H7 (cell line): ENCODE measurements around the gene DTNBP1. TPM values are rescaled to one million over a fixed set of nuclear protein-coding genes. Genes with fewer than 3 reads are reported as not detected.
"Not testable (repeated sequence)": the region's sequence is repeated elsewhere in the genome, so short reads cannot be mapped to it uniquely, and the experiment has no call there.

Source experiments
- DNase-seq: peaks from one replicate; pipeline ENCODE4 v3.0.0; 2012
- H3K27me3 ChIP-seq: 2 replicates; pipeline ENCODE4 v1.6.0; 2011; ENCODE audit warnings: mild to moderate bottlenecking, low read length; ENCODE audit not compliant: control insufficient read depth, insufficient read depth
- H3K36me3 ChIP-seq: replicated peaks from 2 replicates; pipeline ENCODE4 v1.5.1; 2011; ENCODE audit warnings: low read length; ENCODE audit not compliant: control insufficient read depth, insufficient read depth
- H3K4me3 ChIP-seq: 2 replicates; pipeline ENCODE4 v1.5.1; 2011; ENCODE audit warnings: low read depth, mild to moderate bottlenecking, control low read depth, low read length, moderate library complexity; ENCODE audit not compliant: insufficient read depth
- total RNA-seq: library from RNA; depleted of rRNA; stranded (reverse); fragments of >200 nt; shearing (Covaris generic); gene quantifications from 2 replicates; pipeline ENCODE4 v1.2.3, GENCODE V29; 2014

DTNBP1 gene
- total RNA-seq, 1 experiment from 2014 or later, result 3.7 TPM

GRCh38 chr6:15555101-15556038 is 107.5 kb downstream of the DTNBP1 start:
- Histone ChIP-seq H3K36me3 (no peaks in the 10 kb centered on the region), H3K4me3 (no peak overlapping the region), H3K27me3 (no peaks in the 10 kb centered on the region)
- no peak for DNase-seq

- no peaks in the 10 kb centered on the region for H3K27me3 ChIP-seq
- H3K4me3 ChIP-seq, result no peak overlapping the region
- DNase-seq, result no peak
- no peaks in the 10 kb centered on the region for H3K36me3 ChIP-seq
These were observed 108.1 kb downstream of the DTNBP1 start for GRCh38 chr6:15554728-15555100.

- Histone ChIP-seq H3K27me3 (no peaks in the 10 kb centered on the region), H3K36me3 (no peaks in the 10 kb centered on the region), H3K4me3 (no peak overlapping the region)
- no peak for DNase-seq
These were observed 109.0 kb downstream of the DTNBP1 start for GRCh38 chr6:15553736-15554294.

- DNase-seq, result no peak
- Histone ChIP-seq H3K4me3 (no peak overlapping the region), H3K36me3 (no peaks in the 10 kb centered on the region), H3K27me3 (no peaks in the 10 kb centered on the region)
These were observed 109.8 kb downstream of the DTNBP1 start for GRCh38 chr6:15553031-15553430.

- no peaks in the 10 kb centered on the region for H3K27me3 ChIP-seq
- no peak overlapping the region for H3K4me3 ChIP-seq
- no peak for DNase-seq
- no peaks in the 10 kb centered on the region for H3K36me3 ChIP-seq
These were observed 111.0 kb downstream of the DTNBP1 start for GRCh38 chr6:15551798-15552197.

- H3K27me3 ChIP-seq, result no peaks in the 10 kb centered on the region
- DNase-seq, result no peak
- no peak overlapping the region for H3K4me3 ChIP-seq
- H3K36me3 ChIP-seq, result no peaks in the 10 kb centered on the region
These were observed 111.6 kb downstream of the DTNBP1 start for GRCh38 chr6:15551262-15551661.

GRCh38 chr6:15550546-15551123 is 112.2 kb downstream of the DTNBP1 start:
- no peak for DNase-seq
- Histone ChIP-seq H3K4me3 (no peak overlapping the region), H3K36me3 (no peaks in the 10 kb centered on the region), H3K27me3 (no peaks in the 10 kb centered on the region)

GRCh38 chr6:15549371-15549770 is 113.5 kb downstream of the DTNBP1 start:
- no peaks in the 10 kb centered on the region for H3K36me3 ChIP-seq
- DNase-seq, result no peak
- H3K27me3 ChIP-seq, result no peaks in the 10 kb centered on the region
- H3K4me3 ChIP-seq, result no peak overlapping the region

- no peak overlapping the region for H3K4me3 ChIP-seq
- H3K27me3 ChIP-seq, result no peaks in the 10 kb centered on the region
These were observed 115.4 kb downstream of the DTNBP1 start for GRCh38 chr6:15547400-15547799.

GRCh38 chr6:15546591-15546990 is 116.2 kb downstream of the DTNBP1 start:
- DNase-seq, result no peak
- Histone ChIP-seq H3K4me3 (no peak overlapping the region), H3K36me3 (no peaks in the 10 kb centered on the region), H3K27me3 (no peaks in the 10 kb centered on the region)

More at GRCh38 chr6:15547400-15547799, 115.4 kb downstream of the DTNBP1 start:
- DNase-seq, result no peak
- H3K36me3 ChIP-seq, result no peaks in the 10 kb centered on the region

- no peaks in the 10 kb centered on the region for H3K27me3 ChIP-seq
- H3K36me3 ChIP-seq, result no peaks in the 10 kb centered on the region
- no peak overlapping the region for H3K4me3 ChIP-seq
- no peak for DNase-seq
These were observed 118.4 kb downstream of the DTNBP1 start for GRCh38 chr6:15544321-15544900.

- H3K4me3 ChIP-seq, H3K27me3 ChIP-seq, H3K36me3 ChIP-seq: not testable (repeated sequence)
- DNase-seq, result peak; percentile 1
These were observed 119.4 kb downstream of the DTNBP1 start for GRCh38 chr6:15543332-15543917.

- DNase-seq, result no peak
- Histone ChIP-seq H3K4me3 (no peak overlapping the region), H3K36me3 (no peaks in the 10 kb centered on the region), H3K27me3 (no peaks in the 10 kb centered on the region)
These were observed 123.0 kb downstream of the DTNBP1 start for GRCh38 chr6:15539722-15540270.

GRCh38 chr6:15538766-15539495 is 123.9 kb downstream of the DTNBP1 start:
- H3K36me3 ChIP-seq, result no peaks in the 10 kb centered on the region
- no peak overlapping the region for H3K4me3 ChIP-seq
- no peaks in the 10 kb centered on the region for H3K27me3 ChIP-seq
- DNase-seq, result no peak
